DOHH2 (cell line): ENCODE results near the gene TP63.

Experiments used
- H3F3A ChIP-seq: fragments of 200-600 bp; sonication (generic), shearing (Covaris generic); 2 replicates; pipeline ENCODE4 v1.6.0; 2016; ENCODE audit warnings: antibody characterized with exemption, mild to moderate bottlenecking; ENCODE audit not compliant: control insufficient read depth, insufficient read depth
- H3K27ac ChIP-seq: fragments of 200-600 bp; sonication (generic); 2 replicates; pipeline ENCODE4 v1.5.1; 2014; ENCODE audit warnings: low read depth, mild to moderate bottlenecking, low read length, moderate library complexity
- H3K27me3 ChIP-seq: fragments of 200-600 bp; sonication (generic); 2 replicates; pipeline ENCODE4 v1.6.1; 2014; ENCODE audit warnings: mild to moderate bottlenecking, low read length, mixed read lengths; ENCODE audit not compliant: control insufficient read depth
- H3K36me3 ChIP-seq: fragments of 200-600 bp; sonication (generic); 2 replicates; pipeline ENCODE4 v1.6.1; 2014; ENCODE audit warnings: mild to moderate bottlenecking, low read length, moderate library complexity, mixed read lengths; ENCODE audit not compliant: control insufficient read depth
- H3K4me1 ChIP-seq: fragments of 200-600 bp; sonication (generic); 2 replicates; pipeline ENCODE4 v1.6.1; 2014; ENCODE audit warnings: mild to moderate bottlenecking, low read length, mixed read lengths; ENCODE audit not compliant: control insufficient read depth
- H3K4me2 ChIP-seq: fragments of 200-600 bp; sonication (generic); 2 replicates; pipeline ENCODE4 v1.6.0; 2014; ENCODE audit warnings: mild to moderate bottlenecking, low read length, moderate library complexity
- H3K4me3 ChIP-seq: fragments of 200-600 bp; sonication (generic); 2 replicates; pipeline ENCODE4 v1.5.1; 2014; ENCODE audit warnings: mild to moderate bottlenecking, low read length, mixed read lengths
- H3K79me2 ChIP-seq: fragments of 200-600 bp; sonication (generic); 2 replicates; pipeline ENCODE4 v1.6.1; 2014; ENCODE audit warnings: mild to moderate bottlenecking, low read length, mixed read lengths; ENCODE audit not compliant: control insufficient read depth
- H3K9me2 ChIP-seq: fragments of 200-600 bp; sonication (generic); replicated peaks from 2 replicates; pipeline ENCODE4 v1.6.1; 2014; ENCODE audit warnings: mild to moderate bottlenecking, low read length, mixed read lengths; ENCODE audit not compliant: control insufficient read depth
- H3K9me3 ChIP-seq: fragments of 200-600 bp; sonication (generic); 2 replicates; pipeline ENCODE4 v1.6.1; 2014; ENCODE audit warnings: antibody characterized with exemption, low read length, mixed read lengths; ENCODE audit not compliant: control insufficient read depth, insufficient read depth
- H4K20me1 ChIP-seq: fragments of 200-600 bp; sonication (generic); 2 replicates; pipeline ENCODE4 v1.6.0; 2014; ENCODE audit warnings: low read depth, mild to moderate bottlenecking, antibody characterized with exemption, low read length, moderate library complexity; ENCODE audit not compliant: control insufficient read depth, insufficient read depth
- CTCF ChIP-seq: fragments of 200-600 bp; sonication (generic); IDR thresholded peaks from one replicate; pipeline ENCODE4 v1.5.1; 2014; ENCODE audit warnings: antibody characterized with exemption, mild to moderate bottlenecking, low read depth, low read length; ENCODE audit not compliant: poor library complexity, severe bottlenecking
- EZH2phosphoT487 ChIP-seq: fragments of 200-600 bp; sonication (generic); IDR thresholded peaks from 2 replicates; pipeline ENCODE4 v1.6.1; 2017; ENCODE audit warnings: borderline replicate concordance, mild to moderate bottlenecking, antibody characterized with exemption, low read length, moderate library complexity, mixed read lengths

Gene TP63

GRCh38 chr3:189902230-189903186, 271.3 kb downstream of the TP63 start:
- Histone ChIP-seq H3K4me3 (no peak overlapping the region), H3K27ac (no peak overlapping the region), H3K79me2 (no peaks in the 10 kb centered on the region), H3K4me2 (no peak overlapping the region), H4K20me1 (no peaks in the 10 kb centered on the region), H3K27me3 (no peaks in the 10 kb centered on the region), H3K9me2 (no peaks in the 10 kb centered on the region), H3K9me3 (no peaks in the 10 kb centered on the region), H3K36me3 (no peaks in the 10 kb centered on the region), H3K4me1 (no peaks in the 10 kb centered on the region), H3F3A (no peaks in the 10 kb centered on the region)
- no peak for TF ChIP-seq CTCF
- no peak for TF ChIP-seq EZH2phosphoT487

GRCh38 chr3:189903562-189904250, 272.5 kb downstream of the TP63 start:
- no peaks in the 10 kb centered on the region for H3K79me2 ChIP-seq
- H3K9me2 ChIP-seq, result no peaks in the 10 kb centered on the region
- no peaks in the 10 kb centered on the region for H3K36me3 ChIP-seq
- H3K4me3 ChIP-seq, result no peak overlapping the region
- H3K27ac ChIP-seq, result no peak overlapping the region
- H3K4me1 ChIP-seq, result no peaks in the 10 kb centered on the region
- no peaks in the 10 kb centered on the region for H3K9me3 ChIP-seq
- no peaks in the 10 kb centered on the region for H4K20me1 ChIP-seq
- no peaks in the 10 kb centered on the region for H3F3A ChIP-seq
- H3K27me3 ChIP-seq, result no peaks in the 10 kb centered on the region
- no peak for TF ChIP-seq EZH2phosphoT487
- no peak for TF ChIP-seq CTCF
- no peak overlapping the region for H3K4me2 ChIP-seq

GRCh38 chr3:189907803-189908202, 276.6 kb downstream of the TP63 start:
- H3K9me2 ChIP-seq, result no peaks in the 10 kb centered on the region
- H3K4me2 ChIP-seq, result no peak overlapping the region
- H3K4me1 ChIP-seq, result no peaks in the 10 kb centered on the region
- H3K27ac ChIP-seq, result no peak overlapping the region
- TF ChIP-seq EZH2phosphoT487 (no peak), CTCF (no peak)
- no peaks in the 10 kb centered on the region for H3K79me2 ChIP-seq
- H3K9me3 ChIP-seq, result no peaks in the 10 kb centered on the region
- no peaks in the 10 kb centered on the region for H4K20me1 ChIP-seq
- no peaks in the 10 kb centered on the region for H3K27me3 ChIP-seq
- H3K36me3 ChIP-seq, result no peaks in the 10 kb centered on the region
- no peaks in the 10 kb centered on the region for H3F3A ChIP-seq
- H3K4me3 ChIP-seq, result no peak overlapping the region
